Keratinocyte (primary cell): ENCODE data around the gene TSPYL2. TPM values are rescaled to one million over a fixed set of nuclear protein-coding genes. Genes with fewer than 3 reads are reported as not detected.
A peak's percentile ranks its signal among the peaks of the same experiment; 100 is the strongest.

Experiments used
- DNase-seq: peaks from one replicate; pipeline ENCODE4 v3.0.0-alpha.2; 2011; ENCODE audit warnings: low read depth, missing footprints, low spot score
- FAIRE-seq: peaks from 2 replicates; lab custom pipeline; 2011; peaks lifted over from hg19 to GRCh38; lab: Jason Lieb, UNC
- H2AFZ ChIP-seq: 2 replicates; pipeline ENCODE4 v1.6.0; 2012; ENCODE audit warnings: low read length, control low read depth, inconsistent platforms; ENCODE audit not compliant: control insufficient read depth
- H3K27ac ChIP-seq: 2 replicates; pipeline ENCODE4 v1.5.1; 2011; ENCODE audit warnings: low read length; ENCODE audit not compliant: control insufficient read depth, insufficient read depth
- H3K27me3 ChIP-seq: 3 replicates; pipeline ENCODE4 v1.6.0; 2011; ENCODE audit warnings: low read length; ENCODE audit not compliant: control insufficient read depth, insufficient read depth; ENCODE audit errors: extremely low read depth
- H3K36me3 ChIP-seq, 2 experiments: 2 replicates in 1 of 2; 3 replicates in 1 of 2; pipeline ENCODE4 v1.5.1; 2011; ENCODE audit warnings: low read length in 2 of 2, mild to moderate bottlenecking in 1 of 2; ENCODE audit not compliant: control insufficient read depth in 2 of 2, insufficient read depth in 2 of 2; ENCODE audit errors: extremely low read depth in 1 of 2
- H3K4me1 ChIP-seq: 3 replicates; pipeline ENCODE4 v1.5.1; 2011; ENCODE audit warnings: low read length; ENCODE audit not compliant: control insufficient read depth, insufficient read depth; ENCODE audit errors: extremely low read depth
- H3K4me2 ChIP-seq: 3 replicates; pipeline ENCODE4 v1.6.0; 2011; ENCODE audit warnings: low read depth, low read length; ENCODE audit not compliant: control insufficient read depth, insufficient read depth; ENCODE audit errors: extremely low read depth
- H3K4me3 ChIP-seq, 3 experiments: fragments of 200-600 bp in 1 of 3; sonication (generic) in 1 of 3; 2 replicates in 2 of 3; 3 replicates in 1 of 3; pipeline ENCODE4 v1.5.1; 2011 to 2016; ENCODE audit warnings: low read length in 3 of 3, mild to moderate bottlenecking in 3 of 3, control low read depth in 2 of 3, inconsistent platforms in 1 of 3, low read depth in 1 of 3, mixed read lengths in 1 of 3, mixed run types in 1 of 3, moderate library complexity in 1 of 3; ENCODE audit not compliant: control insufficient read depth in 2 of 3, insufficient read depth in 2 of 3; ENCODE audit errors: extremely low read depth in 1 of 3
- H3K79me2 ChIP-seq: 2 replicates; pipeline ENCODE4 v1.6.0; 2012; ENCODE audit warnings: low read length; ENCODE audit not compliant: control insufficient read depth, insufficient read depth
- H3K9ac ChIP-seq: 3 replicates; pipeline ENCODE4 v1.6.0; 2011; ENCODE audit warnings: low read length; ENCODE audit not compliant: control insufficient read depth, insufficient read depth; ENCODE audit errors: extremely low read depth
- H3K9me1 ChIP-seq: 3 replicates; pipeline ENCODE4 v1.6.0; 2011; ENCODE audit warnings: low read length; ENCODE audit not compliant: control insufficient read depth, insufficient read depth; ENCODE audit errors: extremely low read depth
- H3K9me3 ChIP-seq: 2 replicates; pipeline ENCODE4 v1.5.1; 2012; ENCODE audit warnings: low read depth, low read length; ENCODE audit not compliant: control insufficient read depth
- H4K20me1 ChIP-seq: 3 replicates; pipeline ENCODE4 v1.6.0; 2011; ENCODE audit warnings: low read length; ENCODE audit not compliant: control insufficient read depth, insufficient read depth; ENCODE audit errors: extremely low read depth
- EZH2 ChIP-seq: IDR thresholded peaks from one replicate; pipeline ENCODE4 v1.6.1; 2012; ENCODE audit warnings: inconsistent platforms, mild to moderate bottlenecking, low read length, moderate library complexity
- dilution Hi-C: fragments of 300-500 bp; cut with MboI; formaldehyde crosslinking; loops from one replicate; pipeline ENCODE4 v1.7.0; 2020; ENCODE audit warnings: low sequenced_read_pairs; ENCODE audit not compliant: extremely low pct_ligation_motif_present
- polyA plus RNA-seq, 5 experiments: library from polyadenylated mRNA; depleted of rRNA in 3 of 5; stranded (reverse) in 3 of 5; stranded (forward) in 1 of 5; unstranded in 1 of 5; fragments of >200 nt; gene quantifications; 1 replicate in 1 of 5; 2 replicates in 3 of 5; 3 replicates in 1 of 5; pipeline versions ENCODE4 v1.2.1 to v1.2.3, GENCODE V29; 2011 to 2012; ENCODE audit warnings: missing spikeins in 2 of 5, low read depth in 1 of 5, low replicate concordance in 1 of 5
- TF ChIP-seq, protein P1 (sequence below), 3 experiments: IDR thresholded peaks in 1 of 3; conservative IDR thresholded peaks in 1 of 3; optimal IDR thresholded peaks in 1 of 3; 2 replicates in 2 of 3; 3 replicates in 1 of 3; pipeline versions ENCODE3 to v1.5.1; 2011; ENCODE audit warnings: low read length in 3 of 3, mild to moderate bottlenecking in 3 of 3, moderate library complexity in 2 of 3, control low read depth in 1 of 3, inconsistent platforms in 1 of 3; ENCODE audit not compliant: insufficient read depth in 2 of 3; ENCODE audit errors: extremely low read depth in 1 of 3

Gene TSPYL2
- polyA plus RNA-seq, 1 donor (not counting 4 experiments of a cell fraction or from before 2014, with no cell fraction given) = 17.9 TPM

DNA sequence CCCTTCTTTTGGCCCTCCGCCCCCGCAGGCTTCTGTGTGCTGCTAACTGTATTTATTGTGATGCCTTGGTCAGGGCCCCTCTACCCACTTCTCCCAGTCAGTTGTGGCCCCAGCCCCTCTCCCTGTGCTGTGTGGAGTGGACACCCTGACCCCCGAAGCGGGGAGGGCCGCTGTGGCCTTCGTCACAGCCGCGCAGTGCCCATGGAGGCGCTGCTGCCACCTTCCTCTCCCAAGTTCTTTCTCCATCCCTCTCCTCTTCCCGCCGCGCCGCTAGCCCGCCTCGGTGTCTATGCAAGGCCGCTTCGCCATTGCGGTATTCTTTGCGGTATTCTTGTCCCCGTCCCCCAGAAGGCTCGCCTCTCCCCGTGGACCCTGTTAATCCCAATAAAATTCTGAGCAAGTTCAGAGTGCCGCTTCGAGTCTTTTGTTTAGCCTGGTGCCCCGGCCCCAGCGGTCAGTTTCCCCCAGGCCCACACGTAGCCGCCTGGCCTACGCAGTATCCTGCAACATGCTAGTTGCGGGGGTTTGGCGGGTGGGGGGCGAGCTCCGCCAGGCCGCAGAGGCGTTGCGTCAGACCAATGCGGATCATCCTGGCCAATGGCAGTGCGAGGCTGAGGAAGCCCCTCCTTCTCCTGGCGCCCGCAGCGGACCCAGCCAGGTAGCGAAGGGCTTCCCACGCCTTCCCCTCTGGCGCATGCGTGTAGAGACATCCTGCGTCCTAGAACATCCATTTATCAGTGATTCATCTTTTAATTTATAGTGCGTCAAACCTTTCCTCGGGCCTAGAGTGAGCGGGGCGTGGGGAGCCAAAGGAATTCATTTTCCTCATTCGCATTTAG, 6.2 kb downstream of the TSPYL2 start:
- Histone ChIP-seq H3K4me1 (peaks cover 5% of the 10 kb centered on the region), H3K4me2 (peak overlapping the region; percentile 86), H3K27ac (peak overlapping the region; percentile 95), H3K36me3 (peaks cover 8 to 10% of the 10 kb centered on the region in 2 experiments), H3K4me3 (peak overlapping the region; percentile 19 to 63 (median 61)), H3K9me1 (no peaks in the 10 kb centered on the region), H3K27me3 (no peaks in the 10 kb centered on the region), H4K20me1 (no peaks in the 10 kb centered on the region), H3K9me3 (no peaks in the 10 kb centered on the region), H3K9ac (peak overlapping the region; percentile 84), H3K79me2 (no peaks in the 10 kb centered on the region), H2AFZ (peak overlapping the region; percentile 19)
- TF ChIP-seq EZH2 = no peak
- TF ChIP-seq, protein P1, sequence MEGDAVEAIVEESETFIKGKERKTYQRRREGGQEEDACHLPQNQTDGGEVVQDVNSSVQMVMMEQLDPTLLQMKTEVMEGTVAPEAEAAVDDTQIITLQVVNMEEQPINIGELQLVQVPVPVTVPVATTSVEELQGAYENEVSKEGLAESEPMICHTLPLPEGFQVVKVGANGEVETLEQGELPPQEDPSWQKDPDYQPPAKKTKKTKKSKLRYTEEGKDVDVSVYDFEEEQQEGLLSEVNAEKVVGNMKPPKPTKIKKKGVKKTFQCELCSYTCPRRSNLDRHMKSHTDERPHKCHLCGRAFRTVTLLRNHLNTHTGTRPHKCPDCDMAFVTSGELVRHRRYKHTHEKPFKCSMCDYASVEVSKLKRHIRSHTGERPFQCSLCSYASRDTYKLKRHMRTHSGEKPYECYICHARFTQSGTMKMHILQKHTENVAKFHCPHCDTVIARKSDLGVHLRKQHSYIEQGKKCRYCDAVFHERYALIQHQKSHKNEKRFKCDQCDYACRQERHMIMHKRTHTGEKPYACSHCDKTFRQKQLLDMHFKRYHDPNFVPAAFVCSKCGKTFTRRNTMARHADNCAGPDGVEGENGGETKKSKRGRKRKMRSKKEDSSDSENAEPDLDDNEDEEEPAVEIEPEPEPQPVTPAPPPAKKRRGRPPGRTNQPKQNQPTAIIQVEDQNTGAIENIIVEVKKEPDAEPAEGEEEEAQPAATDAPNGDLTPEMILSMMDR (optimal IDR thresholded peaks at IDR 0.05 in 1 of 3, IDR thresholded peaks at IDR 0.05 in 1 of 3, conservative IDR thresholded peaks at IDR 0.05 in 1 of 3; ENCODE audit: extremely low read depth in 1 of 3, insufficient read depth in 2 of 3, low read length in 3 of 3) = no peak
- FAIRE-seq (no peak), DNase-seq (peak; percentile 55)
- dilution Hi-C loops = no loop called here

- TF ChIP-seq EZH2 = no peak
- TF ChIP-seq, protein P1 (optimal IDR thresholded peaks at IDR 0.05 in 1 of 3, IDR thresholded peaks at IDR 0.05 in 1 of 3, conservative IDR thresholded peaks at IDR 0.05 in 1 of 3; ENCODE audit: extremely low read depth in 1 of 3, insufficient read depth in 2 of 3, low read length in 3 of 3) = peak; percentile 63 to 80 (median 75)
- FAIRE-seq = no peak
- H3K36me3 ChIP-seq = peaks cover 5 to 10% of the 10 kb centered on the region in 2 experiments
- no peaks in the 10 kb centered on the region for H4K20me1 ChIP-seq
- dilution Hi-C loops = no loop called here
- peak overlapping the region; percentile 84 for H3K9ac ChIP-seq
- H3K4me1 ChIP-seq = peaks cover 7% of the 10 kb centered on the region
- H3K9me3 ChIP-seq = no peaks in the 10 kb centered on the region
- DNase-seq = no peak
- H3K9me1 ChIP-seq = no peaks in the 10 kb centered on the region
- peak overlapping the region; percentile 86 for H3K4me2 ChIP-seq
- H3K27ac ChIP-seq = peak overlapping the region; percentile 95
- H3K79me2 ChIP-seq = no peaks in the 10 kb centered on the region
- H3K4me3 ChIP-seq = peak overlapping the region; percentile 19 to 63 (median 61)
- no peaks in the 10 kb centered on the region for H3K27me3 ChIP-seq
- peak overlapping the region; percentile 70 for H2AFZ ChIP-seq
Observed at GRCh38 chrX:53089224-53089842, 7.2 kb downstream of the TSPYL2 start.
